DND-41 (cell line): ENCODE data around the gene AKAP5.

Source experiments
- ATAC-seq: fragments of 200-7000 bp; cut with Tn5 transposase; 3 replicates; pipeline ENCODE4 v1.9.1; 2021; ENCODE audit warnings: low read depth; ENCODE audit not compliant: insufficient read depth
- DNase-seq: peaks from one replicate; pipeline ENCODE4 v3.0.0-alpha.2; 2020
- H2AFZ ChIP-seq: 2 replicates; pipeline ENCODE4 v1.6.0; 2012; ENCODE audit warnings: low read depth, low read length
- H3K27ac ChIP-seq: 2 replicates; pipeline ENCODE4 v1.5.1; 2012; ENCODE audit warnings: low read length, inconsistent platforms
- H3K27me3 ChIP-seq: fragments of 200-600 bp; sonication (generic); 2 replicates; pipeline ENCODE4 v1.6.0; 2012; ENCODE audit warnings: low read length, mild to moderate bottlenecking, inconsistent platforms; ENCODE audit not compliant: insufficient read depth, poor library complexity
- H3K36me3 ChIP-seq: 2 replicates; pipeline ENCODE4 v1.5.1; 2012; ENCODE audit warnings: low read length, inconsistent platforms; ENCODE audit not compliant: insufficient read depth
- H3K4me1 ChIP-seq: 2 replicates; pipeline ENCODE4 v1.5.1; 2012; ENCODE audit warnings: mild to moderate bottlenecking, low read length; ENCODE audit not compliant: insufficient read depth
- H3K4me2 ChIP-seq: 2 replicates; pipeline ENCODE4 v1.6.0; 2012; ENCODE audit warnings: mild to moderate bottlenecking, moderate library complexity, low read length, inconsistent platforms; ENCODE audit not compliant: insufficient read depth
- H3K4me3 ChIP-seq, 2 experiments: fragments of 200-600 bp in 1 of 2; shearing (Covaris generic) in 1 of 2; 2 replicates each; pipeline ENCODE4 v1.5.1; 2012 to 2016; ENCODE audit warnings: inconsistent platforms in 2 of 2, low read length in 2 of 2, mild to moderate bottlenecking in 2 of 2, low read depth in 1 of 2, moderate library complexity in 1 of 2
- H3K79me2 ChIP-seq: 2 replicates; pipeline ENCODE4 v1.6.0; 2012; ENCODE audit warnings: low read length, inconsistent platforms; ENCODE audit not compliant: insufficient read depth
- H3K9ac ChIP-seq: 2 replicates; pipeline ENCODE4 v1.6.0; 2012; ENCODE audit warnings: low read depth, mild to moderate bottlenecking, inconsistent platforms, low read length, moderate library complexity
- H3K9me3 ChIP-seq: 2 replicates; pipeline ENCODE4 v1.5.1; 2012; ENCODE audit warnings: low read length, moderate library complexity, mild to moderate bottlenecking, inconsistent platforms; ENCODE audit not compliant: insufficient read depth, severe bottlenecking
- H4K20me1 ChIP-seq: 2 replicates; pipeline ENCODE4 v1.6.0; 2012; ENCODE audit warnings: low read length; ENCODE audit not compliant: insufficient read depth
- CTCF ChIP-seq: IDR thresholded peaks from 2 replicates; pipeline ENCODE4 v1.5.1; 2012; ENCODE audit warnings: borderline replicate concordance, low read length, moderate library complexity, mild to moderate bottlenecking; ENCODE audit not compliant: poor library complexity, severe bottlenecking; ENCODE audit errors: extremely low read depth
- EZH2 ChIP-seq: IDR thresholded peaks from 3 replicates; pipeline ENCODE4 v1.6.1; 2012; ENCODE audit warnings: borderline replicate concordance, low read depth, mild to moderate bottlenecking, moderate library complexity, low read length, inconsistent platforms; ENCODE audit not compliant: severe bottlenecking

Gene AKAP5

GRCh38 chr14:64422756-64423155 is 42.5 kb upstream of the AKAP5 start:
- no peaks in the 10 kb centered on the region for H3K4me1 ChIP-seq
- DNase-seq (no peak), ATAC-seq (no peak)
- H3K36me3 ChIP-seq: peaks cover 84% of the 10 kb centered on the region
- H3K79me2 ChIP-seq: no peaks in the 10 kb centered on the region
- no peak overlapping the region for H3K27ac ChIP-seq
- no peaks in the 10 kb centered on the region for H3K9me3 ChIP-seq
- H2AFZ ChIP-seq: no peak overlapping the region
- H3K4me2 ChIP-seq: no peak overlapping the region
- H3K9ac ChIP-seq: no peak overlapping the region
- no peaks in the 10 kb centered on the region for H3K27me3 ChIP-seq
- TF ChIP-seq EZH2: no peak
- TF ChIP-seq CTCF: no peak
- H3K4me3 ChIP-seq: no peak overlapping the region
- 0 out of 2 replicates have a peak, but pooled peaks cover 2% of the 10 kb centered on the region for H4K20me1 ChIP-seq

GRCh38 chr14:64423987-64424386 is 41.3 kb upstream of the AKAP5 start:
- Histone ChIP-seq H3K4me3 (no peak overlapping the region), H3K9me3 (no peaks in the 10 kb centered on the region), H4K20me1 (0 out of 2 replicates have a peak, but pooled peaks cover 2% of the 10 kb centered on the region), H3K4me1 (no peaks in the 10 kb centered on the region), H3K27ac (no peak overlapping the region), H3K36me3 (peaks cover 89% of the 10 kb centered on the region), H3K9ac (no peak overlapping the region), H2AFZ (no peak overlapping the region), H3K79me2 (no peaks in the 10 kb centered on the region), H3K27me3 (no peaks in the 10 kb centered on the region), H3K4me2 (no peak overlapping the region)
- ATAC-seq: peak; percentile 48; the same call in 2 of the 3 replicates
- TF ChIP-seq CTCF: no peak
- TF ChIP-seq EZH2: no peak
- peak; percentile 18 for DNase-seq

GRCh38 chr14:64434528-64434927 is 30.8 kb upstream of the AKAP5 start:
- Histone ChIP-seq H3K4me1 (no peaks in the 10 kb centered on the region), H3K27me3 (no peaks in the 10 kb centered on the region), H3K79me2 (no peaks in the 10 kb centered on the region), H2AFZ (no peak overlapping the region), H3K9ac (no peak overlapping the region), H3K9me3 (no peaks in the 10 kb centered on the region), H4K20me1 (0 out of 2 replicates have a peak, but pooled peaks cover 4% of the 10 kb centered on the region), H3K27ac (no peak overlapping the region), H3K4me2 (no peak overlapping the region), H3K36me3 (peaks cover 95% of the 10 kb centered on the region), H3K4me3 (no peak overlapping the region)
- TF ChIP-seq EZH2: no peak
- no peak for TF ChIP-seq CTCF
- no peak for ATAC-seq
- DNase-seq: no peak
